H9 (cell line): ENCODE results near the gene KCNK13. TPM values are rescaled to one million over a fixed set of nuclear protein-coding genes. Genes with fewer than 3 reads are reported as not detected.

Experiments
- DNase-seq: peaks from one replicate; pipeline ENCODE4 v3.0.0-alpha.2; 2017
- H2AFZ ChIP-seq: one replicate; pipeline ENCODE4 v1.6.1; 2013; ENCODE audit warnings: mild to moderate bottlenecking, low read length, control low read depth, moderate library complexity
- H2AK5ac ChIP-seq: 2 replicates; pipeline ENCODE4 v1.6.1; 2013; ENCODE audit warnings: low read length, control low read depth, mixed read lengths; ENCODE audit not compliant: insufficient read length
- H2BK120ac ChIP-seq: one replicate; pipeline ENCODE4 v1.6.1; 2013; ENCODE audit warnings: low read depth, mild to moderate bottlenecking, low read length, control low read depth, inconsistent platforms; ENCODE audit not compliant: poor library complexity, severe bottlenecking
- H2BK12ac ChIP-seq: 2 replicates; pipeline ENCODE4 v1.6.1; 2013; ENCODE audit warnings: low read length, control low read depth, mixed read lengths, low read depth; ENCODE audit not compliant: insufficient read length
- H2BK15ac ChIP-seq: 2 replicates; pipeline ENCODE4 v1.6.1; 2013; ENCODE audit warnings: low read depth, low read length, control low read depth
- H2BK20ac ChIP-seq: one replicate; pipeline ENCODE4 v1.6.1; 2013; ENCODE audit warnings: low read depth, mild to moderate bottlenecking, low read length, control low read depth, inconsistent platforms; ENCODE audit not compliant: poor library complexity, severe bottlenecking
- H2BK5ac ChIP-seq: 2 replicates; pipeline ENCODE4 v1.6.1; 2013; ENCODE audit warnings: low read length, control low read depth, mixed read lengths; ENCODE audit not compliant: insufficient read length
- H3K14ac ChIP-seq: 2 replicates; pipeline ENCODE4 v1.6.1; 2013; ENCODE audit warnings: low read length, control low read depth; ENCODE audit not compliant: insufficient read depth
- H3K18ac ChIP-seq: 2 replicates; pipeline ENCODE4 v1.6.1; 2013; ENCODE audit warnings: low read depth, mild to moderate bottlenecking, mixed read lengths, low read length, control low read depth; ENCODE audit not compliant: insufficient read length
- H3K23ac ChIP-seq: 2 replicates; pipeline ENCODE4 v1.6.1; 2013; ENCODE audit warnings: low read length, control low read depth, mixed read lengths, low read depth; ENCODE audit not compliant: insufficient read length
- H3K23me2 ChIP-seq: 2 replicates; pipeline ENCODE4 v1.6.1; 2013; ENCODE audit warnings: low read depth, mild to moderate bottlenecking, mixed read lengths, low read length, control low read depth; ENCODE audit not compliant: insufficient read length, poor library complexity, severe bottlenecking
- H3K27ac ChIP-seq: 2 replicates; pipeline ENCODE4 v1.5.1; 2013; ENCODE audit warnings: low read length, control low read depth, mixed read lengths, low read depth; ENCODE audit not compliant: insufficient read length
- H3K27me3 ChIP-seq: 2 replicates; pipeline ENCODE4 v1.6.1; 2013; ENCODE audit warnings: low read length, control low read depth, inconsistent platforms; ENCODE audit not compliant: insufficient read depth
- H3K4ac ChIP-seq: 2 replicates; pipeline ENCODE4 v1.6.1; 2013; ENCODE audit warnings: low read depth, mild to moderate bottlenecking, control low read depth, inconsistent platforms, low read length, moderate library complexity
- H3K4me1 ChIP-seq: 2 replicates; pipeline ENCODE4 v1.6.1; 2013; ENCODE audit warnings: low read length, control low read depth, inconsistent platforms; ENCODE audit not compliant: insufficient read depth
- H3K4me2 ChIP-seq: 2 replicates; pipeline ENCODE4 v1.6.1; 2013; ENCODE audit warnings: low read length, control low read depth, mixed read lengths; ENCODE audit not compliant: insufficient read length, insufficient read depth
- H3K56ac ChIP-seq: 2 replicates; pipeline ENCODE4 v1.6.1; 2013; ENCODE audit warnings: low read depth, mild to moderate bottlenecking, mixed read lengths, low read length, control low read depth; ENCODE audit not compliant: insufficient read length
- H3K79me1 ChIP-seq: 2 replicates; pipeline ENCODE4 v1.6.1; 2013; ENCODE audit warnings: low read depth, mild to moderate bottlenecking, moderate library complexity, low read length, control low read depth, inconsistent platforms; ENCODE audit not compliant: insufficient read depth, poor library complexity, severe bottlenecking
- H3K79me2 ChIP-seq: 2 replicates; pipeline ENCODE4 v1.6.1; 2013; ENCODE audit warnings: low read length, control low read depth, inconsistent platforms; ENCODE audit not compliant: insufficient read depth
- H3K9ac ChIP-seq: 2 replicates; pipeline ENCODE4 v1.6.1; 2013; ENCODE audit warnings: low read length, control low read depth, mixed read lengths; ENCODE audit not compliant: insufficient read length; ENCODE audit errors: extremely low read depth
- H3K9me3 ChIP-seq: one replicate; pipeline ENCODE4 v1.6.1; 2013; ENCODE audit warnings: low read depth, low read length, inconsistent platforms; ENCODE audit not compliant: control insufficient read depth
- H3T11ph ChIP-seq: one replicate; pipeline ENCODE4 v1.6.1; 2013; ENCODE audit warnings: mild to moderate bottlenecking, low read length, control low read depth, inconsistent platforms
- H4K20me1 ChIP-seq: one replicate; pipeline ENCODE4 v1.6.1; 2013; ENCODE audit not compliant: control insufficient read depth, insufficient read length, insufficient read depth
- H4K5ac ChIP-seq: 2 replicates; pipeline ENCODE4 v1.6.1; 2013; ENCODE audit warnings: low read depth, mild to moderate bottlenecking, mixed read lengths, low read length, control low read depth; ENCODE audit not compliant: insufficient read length
- H4K8ac ChIP-seq: replicated peaks from 2 replicates; pipeline ENCODE4 v1.6.1; 2013; ENCODE audit warnings: low read length, control low read depth, mixed read lengths, low read depth; ENCODE audit not compliant: insufficient read length
- H4K91ac ChIP-seq: 2 replicates; pipeline ENCODE4 v1.6.1; 2013; ENCODE audit warnings: low read depth, mild to moderate bottlenecking, moderate library complexity, mixed read lengths, low read length, control low read depth; ENCODE audit not compliant: insufficient read length
- H3K27ac Mint-ChIP-seq, 3 experiments: 2 replicates in 2 of 3; 3 replicates in 1 of 3; pipeline ENCODE4 v1.8.0; 2020 to 2021; ENCODE audit warnings: mixed read lengths in 3 of 3, mild to moderate bottlenecking in 1 of 3, moderate library complexity in 1 of 3
- H3K27me3 Mint-ChIP-seq: 2 replicates; pipeline ENCODE4 v1.8.0; 2021; ENCODE audit warnings: low read depth, mild to moderate bottlenecking, moderate library complexity, mixed read lengths
- H3K36me3 Mint-ChIP-seq, 3 experiments: 2 replicates in 2 of 3; 3 replicates in 1 of 3; pipeline ENCODE4 v1.8.0; 2020 to 2021; ENCODE audit warnings: low read depth in 3 of 3, mixed read lengths in 3 of 3; ENCODE audit not compliant: insufficient read depth in 1 of 3
- H3K4me1 Mint-ChIP-seq, 2 experiments: 2 replicates each; pipeline ENCODE4 v1.8.0; 2020; ENCODE audit warnings: mixed read lengths in 2 of 2
- H3K4me3 Mint-ChIP-seq, 2 experiments: 2 replicates in 1 of 2; 3 replicates in 1 of 2; pipeline ENCODE4 v1.8.0; 2020 to 2021; ENCODE audit warnings: mild to moderate bottlenecking in 2 of 2, mixed read lengths in 2 of 2, moderate library complexity in 1 of 2
- H3K9me3 Mint-ChIP-seq, 2 experiments: 2 replicates in 1 of 2; 3 replicates in 1 of 2; pipeline ENCODE4 v1.8.0; 2020; ENCODE audit warnings: mild to moderate bottlenecking in 2 of 2, mixed read lengths in 2 of 2, moderate library complexity in 1 of 2
- WGBS: extraction: QIAGEN DNeasy Blood & Tissue Kit; methylation state at CpG from one replicate; pipeline ENCODE4 v1.1.7; 2013; ENCODE audit warnings: missing lambda C conversion rate, low lambda C conversion rate, mixed read lengths; ENCODE audit not compliant: insufficient read length; ENCODE audit errors: extremely low coverage; 5-methylcytosine and 5-hydroxymethylcytosine counted together
- total RNA-seq: library from RNA; stranded (reverse); gene quantifications from 2 replicates; pipeline ENCODE4 v1.2.1, GENCODE V29; 2021
- TF ChIP-seq, protein P1 (sequence below): fragments of 200-600 bp; sonication (generic); conservative IDR thresholded peaks from 3 replicates; pipeline ENCODE4 v1.8.0; 2021; ENCODE audit warnings: antibody characterized with exemption, mild to moderate bottlenecking

KCNK13 gene
- total RNA-seq, 1 experiment from 2014 or later: 0.39 TPM

DNA sequence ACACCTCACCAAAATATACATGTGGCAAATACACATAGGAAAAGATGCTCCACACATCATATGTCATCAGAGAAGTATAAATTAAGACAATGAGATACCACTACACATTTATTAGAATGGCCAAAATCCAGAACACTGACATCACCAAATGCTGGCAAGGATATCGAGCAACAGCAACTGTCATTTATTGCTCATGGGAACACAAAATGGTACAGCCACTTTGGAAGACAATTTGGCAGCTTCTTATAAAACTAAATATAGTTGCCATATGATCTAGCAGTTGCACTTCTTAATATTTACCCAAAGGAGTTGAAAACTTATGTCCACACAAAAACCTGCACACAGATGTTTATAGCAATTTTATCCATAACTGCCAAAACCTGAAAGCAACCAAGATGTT is 7.0 kb upstream of the KCNK13 start:
- peaks cover 3% of the 10 kb centered on the region; the same call in 1 of the 2 replicates for H3K27me3 ChIP-seq
- H3K23ac ChIP-seq: no peak overlapping the region
- no peak overlapping the region for H2BK12ac ChIP-seq
- Mint-ChIP-seq H3K9me3 (peaks cover 2 to 5% of the 10 kb centered on the region in 2 experiments; a peak in 3 of 5 replicates), H3K27ac (no peak overlapping the region), H3K4me3 (no peak overlapping the region), H3K27me3 (peaks cover 40% of the 10 kb centered on the region), H3K4me1 (peaks cover 16 to 29% of the 10 kb centered on the region in 2 experiments), H3K36me3 (peaks cover 0 to 2% (median 0%) of the 10 kb centered on the region in 3 experiments; a peak in 1 of 7 replicates)
- no peak overlapping the region for H3K56ac ChIP-seq
- H2BK15ac ChIP-seq: no peak overlapping the region
- H3K9me3 ChIP-seq: no peaks in the 10 kb centered on the region
- H3K79me2 ChIP-seq: no peaks in the 10 kb centered on the region
- no peak overlapping the region for H3K4ac ChIP-seq
- H3K14ac ChIP-seq: no peak overlapping the region
- H3K4me1 ChIP-seq: no peaks in the 10 kb centered on the region; the same call in 1 of the 2 replicates
- H3T11ph ChIP-seq: no peak overlapping the region
- no peak overlapping the region for H4K91ac ChIP-seq
- no peak overlapping the region for H3K27ac ChIP-seq
- H4K5ac ChIP-seq: no peak overlapping the region
- TF ChIP-seq, protein P1, sequence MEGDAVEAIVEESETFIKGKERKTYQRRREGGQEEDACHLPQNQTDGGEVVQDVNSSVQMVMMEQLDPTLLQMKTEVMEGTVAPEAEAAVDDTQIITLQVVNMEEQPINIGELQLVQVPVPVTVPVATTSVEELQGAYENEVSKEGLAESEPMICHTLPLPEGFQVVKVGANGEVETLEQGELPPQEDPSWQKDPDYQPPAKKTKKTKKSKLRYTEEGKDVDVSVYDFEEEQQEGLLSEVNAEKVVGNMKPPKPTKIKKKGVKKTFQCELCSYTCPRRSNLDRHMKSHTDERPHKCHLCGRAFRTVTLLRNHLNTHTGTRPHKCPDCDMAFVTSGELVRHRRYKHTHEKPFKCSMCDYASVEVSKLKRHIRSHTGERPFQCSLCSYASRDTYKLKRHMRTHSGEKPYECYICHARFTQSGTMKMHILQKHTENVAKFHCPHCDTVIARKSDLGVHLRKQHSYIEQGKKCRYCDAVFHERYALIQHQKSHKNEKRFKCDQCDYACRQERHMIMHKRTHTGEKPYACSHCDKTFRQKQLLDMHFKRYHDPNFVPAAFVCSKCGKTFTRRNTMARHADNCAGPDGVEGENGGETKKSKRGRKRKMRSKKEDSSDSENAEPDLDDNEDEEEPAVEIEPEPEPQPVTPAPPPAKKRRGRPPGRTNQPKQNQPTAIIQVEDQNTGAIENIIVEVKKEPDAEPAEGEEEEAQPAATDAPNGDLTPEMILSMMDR: no peak
- H2BK120ac ChIP-seq: no peak overlapping the region
- H2AK5ac ChIP-seq: no peak overlapping the region
- H2AFZ ChIP-seq: no peak overlapping the region
- no peaks in the 10 kb centered on the region for H3K79me1 ChIP-seq
- no peaks in the 10 kb centered on the region for H4K20me1 ChIP-seq
- no peak for DNase-seq
- no peaks in the 10 kb centered on the region for H3K23me2 ChIP-seq
- no CpG with 5 or more reads among the region's 1 CpG for WGBS
- no peak overlapping the region for H3K9ac ChIP-seq
- no peak overlapping the region for H3K18ac ChIP-seq
- H2BK20ac ChIP-seq: no peak overlapping the region
- H3K4me2 ChIP-seq: no peak overlapping the region
- H2BK5ac ChIP-seq: no peak overlapping the region
- H4K8ac ChIP-seq: no peak overlapping the region
